T-helper 1 cell treated with Interleukin-12 subunit alpha and Interleukin-12 subunit beta and Interleukin-4 antibody, amounts not matched to agents 30 μg/mL and 1 μg/mL, for 36 hours (primary cell): Measurements from ENCODE around the gene NDUFB10.
"Not testable (repeated sequence)": the region's sequence is repeated elsewhere in the genome, so short reads cannot be mapped to it uniquely, and the experiment has no call there.

ENCODE experiments used
- H3K27ac Mint-ChIP-seq: one replicate; pipeline ENCODE4 v1.8.0; 2021; ENCODE audit warnings: mild to moderate bottlenecking, mixed read lengths
- H3K27me3 Mint-ChIP-seq: one replicate; pipeline ENCODE4 v1.8.0; 2021; ENCODE audit warnings: low read depth, mixed read lengths
- H3K36me3 Mint-ChIP-seq: one replicate; pipeline ENCODE4 v1.8.0; 2021; ENCODE audit warnings: low read depth, mixed read lengths
- H3K4me1 Mint-ChIP-seq: one replicate; pipeline ENCODE4 v1.8.0; 2021; ENCODE audit warnings: low read depth, mixed read lengths
- H3K4me3 Mint-ChIP-seq: one replicate; pipeline ENCODE4 v1.8.0; 2021; ENCODE audit warnings: mild to moderate bottlenecking, moderate library complexity, mixed read lengths
- H3K9me3 Mint-ChIP-seq: one replicate; pipeline ENCODE4 v1.8.0; 2021; ENCODE audit warnings: mixed read lengths

Gene NDUFB10

GRCh38 chr16:1919327-1919998, 39.9 kb upstream of the NDUFB10 start:
- peaks cover 74% of the 10 kb centered on the region for H3K27me3 Mint-ChIP-seq
- H3K9me3 Mint-ChIP-seq, result no peaks in the 10 kb centered on the region
- H3K36me3 Mint-ChIP-seq, result no peaks in the 10 kb centered on the region
- H3K4me3 Mint-ChIP-seq, result no peak overlapping the region
- H3K4me1 Mint-ChIP-seq, result no peaks in the 10 kb centered on the region
- no peak overlapping the region for H3K27ac Mint-ChIP-seq

- not testable (repeated sequence) for H3K4me3 Mint-ChIP-seq, H3K4me1 Mint-ChIP-seq, H3K9me3 Mint-ChIP-seq, H3K36me3 Mint-ChIP-seq, H3K27ac Mint-ChIP-seq
- H3K27me3 Mint-ChIP-seq, result peaks cover 79% of the 10 kb centered on the region
These were observed 39.2 kb upstream of the NDUFB10 start for GRCh38 chr16:1920122-1920521.

GRCh38 chr16:1920727-1921171, 38.6 kb upstream of the NDUFB10 start:
- Mint-ChIP-seq H3K9me3 (no peaks in the 10 kb centered on the region), H3K4me1 (no peaks in the 10 kb centered on the region)

GRCh38 chr16:1922357-1922756, 37.0 kb upstream of the NDUFB10 start:
- Mint-ChIP-seq H3K27me3 (peaks cover 56% of the 10 kb centered on the region), H3K4me3 (no peak overlapping the region), H3K4me1 (no peaks in the 10 kb centered on the region), H3K27ac (no peak overlapping the region), H3K36me3 (no peaks in the 10 kb centered on the region), H3K9me3 (no peaks in the 10 kb centered on the region)

More at GRCh38 chr16:1920727-1921171, 38.6 kb upstream of the NDUFB10 start:
- H3K36me3 Mint-ChIP-seq, result no peaks in the 10 kb centered on the region
- H3K27me3 Mint-ChIP-seq, result peaks cover 72% of the 10 kb centered on the region
- no peak overlapping the region for H3K4me3 Mint-ChIP-seq
- no peak overlapping the region for H3K27ac Mint-ChIP-seq

GRCh38 chr16:1923299-1924034, 35.9 kb upstream of the NDUFB10 start:
- H3K9me3 Mint-ChIP-seq, result no peaks in the 10 kb centered on the region
- H3K4me3 Mint-ChIP-seq, result no peak overlapping the region
- H3K36me3 Mint-ChIP-seq, result no peaks in the 10 kb centered on the region
- H3K27me3 Mint-ChIP-seq, result peaks cover 53% of the 10 kb centered on the region
- no peak overlapping the region for H3K27ac Mint-ChIP-seq
- no peaks in the 10 kb centered on the region for H3K4me1 Mint-ChIP-seq

- no peaks in the 10 kb centered on the region for H3K9me3 Mint-ChIP-seq
These were observed 35.2 kb upstream of the NDUFB10 start for GRCh38 chr16:1924095-1924494.

GRCh38 chr16:1926271-1926670, 33.1 kb upstream of the NDUFB10 start:
- Mint-ChIP-seq H3K27ac (no peak overlapping the region), H3K27me3 (peaks cover 35% of the 10 kb centered on the region), H3K4me1 (peaks cover 2% of the 10 kb centered on the region), H3K4me3 (no peak overlapping the region), H3K9me3 (no peaks in the 10 kb centered on the region), H3K36me3 (no peaks in the 10 kb centered on the region)

More at GRCh38 chr16:1924095-1924494, 35.2 kb upstream of the NDUFB10 start:
- no peak overlapping the region for H3K4me3 Mint-ChIP-seq
- peaks cover 48% of the 10 kb centered on the region for H3K27me3 Mint-ChIP-seq
- H3K36me3 Mint-ChIP-seq, result no peaks in the 10 kb centered on the region
- H3K27ac Mint-ChIP-seq, result no peak overlapping the region
- H3K4me1 Mint-ChIP-seq, result peaks cover under 1% of the 10 kb centered on the region

- H3K9me3 Mint-ChIP-seq, result no peaks in the 10 kb centered on the region
- H3K36me3 Mint-ChIP-seq, result no peaks in the 10 kb centered on the region
- peaks cover 16% of the 10 kb centered on the region for H3K27me3 Mint-ChIP-seq
- H3K4me1 Mint-ChIP-seq, result peaks cover 2% of the 10 kb centered on the region
- peak overlapping the region; percentile 69 for H3K4me3 Mint-ChIP-seq
- H3K27ac Mint-ChIP-seq, result peak overlapping the region; percentile 49
These were observed 30.2 kb upstream of the NDUFB10 start for GRCh38 chr16:1929105-1929504.

GRCh38 chr16:1929578-1930337, 29.6 kb upstream of the NDUFB10 start:
- no peak overlapping the region for H3K4me3 Mint-ChIP-seq
- H3K27ac Mint-ChIP-seq, result no peak overlapping the region
- no peaks in the 10 kb centered on the region for H3K9me3 Mint-ChIP-seq
- peaks cover 2% of the 10 kb centered on the region for H3K4me1 Mint-ChIP-seq
- H3K36me3 Mint-ChIP-seq, result no peaks in the 10 kb centered on the region
- H3K27me3 Mint-ChIP-seq, result peaks cover 9% of the 10 kb centered on the region

- peaks cover 6% of the 10 kb centered on the region for H3K27me3 Mint-ChIP-seq
- no peak overlapping the region for H3K27ac Mint-ChIP-seq
- H3K4me3 Mint-ChIP-seq, result no peak overlapping the region
- H3K9me3 Mint-ChIP-seq, result no peaks in the 10 kb centered on the region
- H3K36me3 Mint-ChIP-seq, result no peaks in the 10 kb centered on the region
- peaks cover 2% of the 10 kb centered on the region for H3K4me1 Mint-ChIP-seq
These were observed 29.0 kb upstream of the NDUFB10 start for GRCh38 chr16:1930338-1930720.

GRCh38 chr16:1932050-1933028, 27.0 kb upstream of the NDUFB10 start:
- no peaks in the 10 kb centered on the region for H3K36me3 Mint-ChIP-seq
- H3K27ac Mint-ChIP-seq, result no peak overlapping the region
- H3K27me3 Mint-ChIP-seq, result peaks cover 6% of the 10 kb centered on the region
- H3K4me3 Mint-ChIP-seq, result no peak overlapping the region
- no peaks in the 10 kb centered on the region for H3K9me3 Mint-ChIP-seq
- H3K4me1 Mint-ChIP-seq, result peaks cover 2% of the 10 kb centered on the region

GRCh38 chr16:1933097-1933661, 26.2 kb upstream of the NDUFB10 start:
- Mint-ChIP-seq H3K4me3 (no peak overlapping the region), H3K4me1 (peaks cover 2% of the 10 kb centered on the region), H3K36me3 (peaks cover 3% of the 10 kb centered on the region), H3K27me3 (peaks cover 6% of the 10 kb centered on the region), H3K9me3 (no peaks in the 10 kb centered on the region), H3K27ac (no peak overlapping the region)

- peaks cover 9% of the 10 kb centered on the region for H3K4me1 Mint-ChIP-seq
- no peaks in the 10 kb centered on the region for H3K27me3 Mint-ChIP-seq
- no peaks in the 10 kb centered on the region for H3K9me3 Mint-ChIP-seq
- H3K36me3 Mint-ChIP-seq, result peaks cover 7% of the 10 kb centered on the region
- no peak overlapping the region for H3K27ac Mint-ChIP-seq
- no peak overlapping the region for H3K4me3 Mint-ChIP-seq
These were observed 22.3 kb upstream of the NDUFB10 start for GRCh38 chr16:1936945-1937479.
